ENCODE data around the gene LRRC74A. TPM values are rescaled to one million over a fixed set of nuclear protein-coding genes. Genes with fewer than 3 reads are reported as not detected.

Gene LRRC74A
- total and polyA plus RNA-seq, 8 donors = 0.07 TPM; not detected in 7

DNA sequence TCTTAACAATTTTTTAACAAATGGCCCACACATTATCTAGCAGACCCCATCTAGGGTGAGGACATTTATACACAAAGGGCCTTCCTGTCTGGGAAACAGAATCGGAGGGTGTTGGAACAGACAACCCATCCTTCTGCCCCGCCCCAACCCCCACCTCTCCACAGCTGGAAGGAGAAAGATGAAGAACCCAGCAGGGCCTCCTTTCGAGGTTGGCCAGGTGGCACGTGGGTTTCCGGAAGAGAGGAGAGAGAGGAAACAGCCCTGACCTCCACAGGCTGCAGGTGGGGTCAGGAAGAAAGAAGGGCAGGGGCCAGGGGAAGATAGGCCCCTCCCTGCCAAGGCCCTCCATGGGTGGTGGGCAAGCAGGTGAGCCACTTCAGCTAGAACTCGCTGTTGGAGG lies 57.2 kb downstream of the LRRC74A start:
- 75 to 77% methylated on average over 6 of the region's 6 CpGs for WGBS, 2 donors
- no peaks in the 10 kb centered on the region for H3K9me3 ChIP-seq
- no peaks in the 10 kb centered on the region for H3K36me3 ChIP-seq
- intact Hi-C loops (cut with DNase I) = loop anchor here in 1 of 3 donors (10.0 kb wide), 1 partner anchor 181 kb away; no protein-coding TSS in a partner anchor
- TF ChIP-seq CTCF (IDR thresholded peaks at IDR 0.05) = no peak
- no peak for DNase-seq
- H3K4me1 ChIP-seq = no peaks in the 10 kb centered on the region
- no peaks in the 10 kb centered on the region for H3K27me3 ChIP-seq
- no peak overlapping the region for H3K27ac ChIP-seq
- no peak for ATAC-seq
- H3K4me3 ChIP-seq = no peak overlapping the region
- FAIRE-seq = no peak

DNA sequence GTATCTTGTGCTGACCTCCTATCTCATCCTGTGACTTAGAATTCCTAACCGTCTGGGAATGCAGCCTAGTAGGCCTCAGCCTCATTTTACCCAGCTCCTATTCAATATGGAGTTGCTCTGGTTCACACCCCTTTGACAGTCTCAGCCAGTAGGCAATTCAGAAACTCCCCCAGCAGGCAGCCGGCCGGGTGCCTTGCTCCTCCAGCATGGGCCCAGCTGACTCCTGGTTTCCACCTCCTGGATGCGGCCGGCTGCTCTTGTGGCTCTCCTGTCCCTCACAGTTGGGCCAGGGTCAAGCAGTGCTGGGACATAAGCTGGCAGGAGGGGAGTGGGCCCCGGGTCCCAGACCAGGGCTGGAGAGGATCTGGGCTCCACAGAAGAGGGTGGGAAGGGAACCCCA lies 58.2 kb downstream of the LRRC74A start:
- no peaks in the 10 kb centered on the region for H3K9me3 ChIP-seq
- H3K4me3 ChIP-seq = no peak overlapping the region
- no peak overlapping the region for H3K27ac ChIP-seq
- DNase-seq = no peak
- no peak for TF ChIP-seq CTCF (IDR thresholded peaks at IDR 0.05)
- WGBS, 2 donors = 82 to 84% methylated on average over 6 of the region's 6 CpGs
- no peaks in the 10 kb centered on the region for H3K36me3 ChIP-seq
- FAIRE-seq = no peak
- no peak for ATAC-seq
- no peaks in the 10 kb centered on the region for H3K27me3 ChIP-seq
- intact Hi-C loops (cut with DNase I) = loop anchor here in 1 of 3 donors (10.0 kb wide), 1 partner anchor 180 kb away; no protein-coding TSS in a partner anchor
- no peaks in the 10 kb centered on the region for H3K4me1 ChIP-seq

GRCh38 chr14:76884853-76885276 lies 58.7 kb downstream of the LRRC74A start:
- DNase-seq = no peak
- H3K27me3 ChIP-seq = no peaks in the 10 kb centered on the region
- no peak for ATAC-seq
- no peaks in the 10 kb centered on the region for H3K9me3 ChIP-seq
- 77% methylated on average over 14 of the region's 14 CpGs for WGBS, 2 donors
- H3K27ac ChIP-seq = no peak overlapping the region
- no peaks in the 10 kb centered on the region for H3K4me1 ChIP-seq
- TF ChIP-seq CTCF (IDR thresholded peaks at IDR 0.05) = no peak
- FAIRE-seq = no peak
- intact Hi-C loops (cut with DNase I) = loop anchor here in 1 of 3 donors (10.0 kb wide), 1 partner anchor 180 kb away; no protein-coding TSS in a partner anchor
- no peaks in the 10 kb centered on the region for H3K36me3 ChIP-seq
- H3K4me3 ChIP-seq = no peak overlapping the region

DNA sequence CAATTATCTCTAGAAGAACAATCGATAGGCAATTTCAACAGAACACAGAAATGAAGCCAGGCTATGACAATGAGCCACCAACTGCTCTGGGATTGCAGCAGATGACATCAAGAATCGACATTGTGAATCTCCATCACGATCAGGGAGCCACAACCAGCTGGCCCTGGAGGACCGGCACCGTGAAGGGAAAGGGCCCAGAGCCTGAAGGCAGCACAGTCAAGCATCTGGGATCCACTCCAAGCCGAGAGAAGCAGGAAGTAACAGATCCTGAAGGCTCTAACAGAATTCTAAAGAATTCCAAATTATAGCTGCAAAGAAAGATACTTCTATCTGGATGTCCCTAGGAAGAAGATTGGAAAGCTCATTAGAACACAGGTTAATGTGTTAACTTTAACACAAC lies 61.0 kb downstream of the LRRC74A start:
- no peaks in the 10 kb centered on the region for H3K36me3 ChIP-seq
- WGBS, 2 donors = 39 to 50% methylated on average over 6 of the region's 6 CpGs
- FAIRE-seq (no peak), ATAC-seq (no peak), DNase-seq (no peak)
- no peaks in the 10 kb centered on the region for H3K9me3 ChIP-seq
- intact Hi-C loops (cut with DNase I) = loop anchor here in 1 of 3 donors (10.0 kb wide), 1 partner anchor 178 kb away; no protein-coding TSS in a partner anchor
- no peak overlapping the region for H3K27ac ChIP-seq
- H3K4me3 ChIP-seq = no peak overlapping the region
- no peaks in the 10 kb centered on the region for H3K4me1 ChIP-seq
- TF ChIP-seq CTCF (IDR thresholded peaks at IDR 0.05) = no peak
- no peaks in the 10 kb centered on the region for H3K27me3 ChIP-seq

DNA sequence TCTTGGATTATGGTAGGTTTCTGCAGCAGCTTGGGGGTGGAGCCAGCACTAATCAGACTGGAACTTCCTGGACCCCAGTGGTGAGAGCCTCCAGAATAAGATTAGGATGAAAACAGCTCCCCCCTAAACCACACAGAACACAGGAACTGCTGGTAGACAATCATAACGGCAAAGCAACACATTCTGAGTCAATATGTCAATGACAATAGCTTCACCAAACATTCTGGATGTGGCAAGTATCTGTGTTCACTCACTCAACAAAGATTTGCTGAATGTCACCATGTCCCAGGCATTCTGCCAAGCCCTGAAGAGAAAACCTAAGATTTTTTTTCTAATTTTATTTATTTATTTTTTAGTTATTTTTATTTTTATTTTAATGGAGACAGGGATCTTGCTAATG lies 65.2 kb downstream of the LRRC74A start:
- TF ChIP-seq CTCF (IDR thresholded peaks at IDR 0.05) = no peak
- Histone ChIP-seq H3K27ac (no peak overlapping the region), H3K9me3 (no peaks in the 10 kb centered on the region), H3K4me1 (no peaks in the 10 kb centered on the region), H3K4me3 (no peak overlapping the region), H3K27me3 (no peaks in the 10 kb centered on the region), H3K36me3 (no peaks in the 10 kb centered on the region)
- no peak for ATAC-seq
- FAIRE-seq = no peak
- no peak for DNase-seq
- intact Hi-C loops (cut with DNase I) = no loop called here
- WGBS, 2 donors = 28% methylated on average over 1 of the region's 1 CpG

Measured in pancreas (tissue), 10 donors.